GM21619 (cell line): ENCODE measurements around the gene BLVRB.

Experiments
- ATAC-seq: cut with Tn5 transposase; IDR thresholded peaks from one replicate; pipeline ENCODE4 v1.9.1; 2021; ENCODE audit not compliant: unreplicated experiment

The BLVRB gene

GRCh38 chr19:40424637-40425449, 40.7 kb downstream of the BLVRB start:
- no peak for ATAC-seq

- ATAC-seq, result no peak
These were observed 41.6 kb downstream of the BLVRB start for GRCh38 chr19:40423938-40424337.

DNA sequence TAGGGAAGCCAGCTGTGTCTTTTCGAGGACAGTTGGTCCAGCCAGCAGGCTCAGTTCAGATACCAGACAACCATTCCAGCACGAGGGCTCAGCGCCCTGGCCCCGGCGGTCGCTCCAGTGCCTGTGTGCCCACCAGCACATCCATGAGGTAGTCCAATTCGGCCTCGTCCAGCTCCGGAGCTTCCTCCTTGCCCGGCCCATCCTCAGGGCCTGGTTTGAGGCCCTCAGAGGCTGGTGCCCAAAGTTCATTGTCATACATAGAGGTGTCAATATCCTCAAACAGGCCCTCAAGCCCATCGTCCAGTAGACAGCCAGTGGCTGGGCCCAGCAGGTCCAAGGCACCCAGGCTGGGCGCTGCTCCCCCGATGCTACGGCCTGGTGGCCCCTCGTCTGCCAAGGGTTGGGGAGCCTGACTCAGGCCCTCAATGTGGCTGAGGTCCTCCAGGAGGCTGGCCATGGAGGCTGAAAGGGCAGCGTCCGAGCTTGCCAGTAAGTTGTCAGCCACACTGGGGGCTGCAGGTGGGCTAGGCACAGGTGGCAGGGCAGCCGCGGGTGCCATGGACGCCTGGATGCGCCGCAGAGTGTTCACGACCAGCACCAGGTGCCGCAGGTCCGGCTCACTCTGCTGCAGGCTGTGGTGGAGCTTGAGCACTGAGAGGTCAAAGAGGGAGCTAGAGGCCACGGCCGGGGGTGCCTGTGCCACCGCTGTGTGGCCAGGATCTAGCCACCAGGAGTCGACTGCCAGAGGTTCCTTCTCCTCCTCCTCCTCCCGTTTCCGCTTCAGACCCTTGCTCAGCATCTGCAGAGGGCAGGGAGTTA, 42.6 kb downstream of the BLVRB start:
- ATAC-seq, result no peak

GRCh38 chr19:40421993-40422747, 43.4 kb downstream of the BLVRB start:
- ATAC-seq, result no peak

GRCh38 chr19:40420766-40421765, 44.5 kb downstream of the BLVRB start:
- peak; percentile 40 for ATAC-seq

- no peak for ATAC-seq
These were observed 45.1 kb downstream of the BLVRB start for GRCh38 chr19:40420451-40420765.

DNA sequence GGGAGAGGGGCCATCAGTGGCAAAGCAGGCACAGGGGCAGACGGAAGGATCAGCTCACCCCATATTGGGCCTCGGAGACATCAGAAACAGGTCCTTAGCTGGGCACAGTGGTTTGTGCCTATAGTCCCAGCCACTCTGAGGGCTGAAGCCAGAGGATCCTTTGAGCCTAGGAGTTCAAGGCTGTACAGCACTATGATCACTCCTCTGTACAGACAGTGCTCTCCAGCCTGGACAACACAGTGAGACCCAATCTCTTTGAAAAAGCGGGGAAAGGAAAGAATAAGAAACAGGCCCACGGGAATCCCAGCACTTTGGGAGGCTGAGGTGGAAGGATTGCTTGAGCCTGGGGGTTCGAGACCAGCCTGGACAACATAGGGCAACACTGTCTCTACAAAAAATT, 45.8 kb downstream of the BLVRB start:
- no peak for ATAC-seq

- ATAC-seq, result no peak
These were observed 46.4 kb downstream of the BLVRB start for GRCh38 chr19:40419066-40419612.

DNA sequence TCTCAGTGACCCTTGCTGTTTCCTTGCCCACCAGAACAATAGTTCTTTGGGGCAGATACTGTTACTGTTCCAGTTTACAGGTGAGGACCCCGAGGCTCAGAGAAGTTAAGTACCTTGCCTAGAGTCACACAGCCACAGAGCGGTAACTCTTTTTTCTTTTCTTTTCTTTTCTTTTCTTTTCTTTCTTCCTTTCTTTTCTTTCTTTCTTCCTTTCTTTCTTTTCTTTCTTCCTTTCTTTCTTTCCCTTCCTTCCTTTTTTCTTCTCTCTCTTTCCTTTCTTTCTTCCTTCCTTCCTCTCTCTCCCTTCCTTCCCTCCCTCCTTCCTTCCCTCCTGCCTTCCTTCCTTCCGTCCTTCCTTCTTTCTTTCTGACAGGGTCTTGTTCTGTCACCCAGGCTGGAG, 47.5 kb downstream of the BLVRB start:
- ATAC-seq, result no peak

DNA sequence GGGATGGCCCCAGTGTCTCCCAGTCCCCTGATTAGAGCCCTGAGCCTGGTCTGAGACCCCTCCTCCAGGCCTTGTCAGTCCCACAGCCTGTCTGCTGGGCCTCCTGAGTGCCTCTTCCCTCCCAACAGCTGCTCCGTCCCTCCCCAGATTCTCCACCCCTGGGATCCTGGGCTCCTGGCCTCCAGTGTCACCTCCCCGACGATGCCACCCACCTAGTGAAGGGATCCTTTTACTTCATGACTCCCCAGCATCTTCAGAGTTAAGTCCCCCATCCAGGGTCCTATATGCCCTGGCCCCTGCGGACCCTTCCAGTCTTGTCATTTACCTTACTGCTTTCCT, 47.9 kb downstream of the BLVRB start:
- no peak for ATAC-seq

DNA sequence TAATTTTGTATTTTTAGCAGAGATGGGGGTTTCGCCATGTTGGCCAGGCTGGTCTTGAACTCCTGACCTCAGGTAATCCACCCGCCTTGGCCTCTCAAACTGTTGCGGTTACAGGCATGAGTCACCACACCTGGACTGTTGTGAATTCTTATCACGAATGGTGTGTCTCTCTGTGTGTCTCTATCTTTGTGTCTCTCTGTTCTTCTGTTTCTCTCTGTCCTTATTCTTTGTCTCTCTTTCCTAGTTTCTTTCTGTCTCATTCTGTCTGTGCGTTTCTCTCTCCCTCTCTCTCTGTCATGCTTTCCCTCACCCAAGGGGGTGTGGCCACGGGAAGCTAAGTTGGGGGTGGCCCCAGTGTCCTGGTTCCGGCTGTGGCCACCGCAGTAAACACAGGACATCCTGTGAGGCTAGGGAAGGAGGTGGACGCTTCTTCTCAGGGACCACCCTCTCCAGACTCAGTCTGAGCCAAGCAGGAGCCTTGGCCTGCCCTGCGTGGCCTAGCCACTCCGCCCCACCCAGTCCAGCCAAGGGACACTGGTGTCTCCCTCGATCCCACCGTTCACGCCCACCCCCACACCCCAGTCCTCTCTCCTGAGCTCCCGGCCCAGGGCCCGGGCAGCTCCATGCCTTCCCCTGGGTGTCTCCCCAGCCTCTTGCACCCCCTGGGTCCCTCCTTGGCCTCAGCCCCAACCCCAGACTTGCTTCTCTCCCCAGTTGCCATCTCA, 48.5 kb downstream of the BLVRB start:
- no peak for ATAC-seq

- ATAC-seq, result no peak
These were observed 49.8 kb downstream of the BLVRB start for GRCh38 chr19:40415768-40416167.

GRCh38 chr19:40414542-40415535, 50.7 kb downstream of the BLVRB start:
- no peak for ATAC-seq

GRCh38 chr19:40413291-40413845, 52.2 kb downstream of the BLVRB start, which contains the start of gene PRX:
PRX (minus strand) TSS chr19:40413378; CDS start chr19:40407932, 5,446 bp downstream.
- no peak for ATAC-seq

DNA sequence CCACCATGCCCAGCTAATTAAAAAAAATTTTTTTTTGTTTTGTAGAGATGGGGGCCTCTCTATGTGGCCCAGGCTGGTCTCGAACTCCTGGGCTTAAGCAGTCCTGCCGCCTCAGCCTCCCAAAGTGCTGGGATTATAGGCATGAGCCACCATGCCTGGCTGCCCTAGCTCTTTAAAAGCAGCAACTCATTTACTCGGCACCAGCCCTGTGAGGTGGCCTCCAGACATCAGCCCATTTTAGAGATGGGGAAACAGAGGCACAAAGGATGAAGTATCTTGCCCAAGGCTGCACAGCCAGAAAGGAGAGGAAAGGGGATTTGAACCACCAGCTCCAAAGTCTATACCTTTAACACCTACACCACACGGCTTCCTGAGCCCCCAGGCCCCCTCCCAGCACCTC, 52.7 kb downstream of the BLVRB start:
- ATAC-seq, result no peak

GRCh38 chr19:40411958-40412499, 53.5 kb downstream of the BLVRB start:
- ATAC-seq, result no peak

GRCh38 chr19:40411125-40411842, 54.3 kb downstream of the BLVRB start:
- no peak for ATAC-seq
